NCI-H82 treated with DMSO at 0.1 percent for 48 hours (cell line): ENCODE measurements around the gene COMMD7.

ENCODE experiments used
- DNase-seq: peaks from one replicate; lab custom pipeline; 2025; ENCODE audit not compliant: unreplicated experiment; lab: John Stamatoyannopoulos, UW

COMMD7 gene

GRCh38 chr20:32743237-32744112, at the start of gene COMMD7:
TSS of gene COMMD7 (minus strand) at chr20:32743467. CDS start at chr20:32743391, 76 bp downstream.
- DNase-seq, result no peak

- DNase-seq, result no peak
Observed at GRCh38 chr20:32792731-32793458, 49.6 kb upstream of the COMMD7 start.

- peak; percentile 23 for DNase-seq
Observed at GRCh38 chr20:32792316-32792715, 49.0 kb upstream of the COMMD7 start.

GRCh38 chr20:32790751-32791057, 47.4 kb upstream of the COMMD7 start:
- no peak for DNase-seq

- no peak for DNase-seq
Observed at GRCh38 chr20:32789896-32790750, 46.9 kb upstream of the COMMD7 start.

- DNase-seq, result no peak
Observed at GRCh38 chr20:32787168-32787567, 43.9 kb upstream of the COMMD7 start.

GRCh38 chr20:32786059-32786760, 42.9 kb upstream of the COMMD7 start:
- DNase-seq, result no peak

GRCh38 chr20:32784369-32785080, 41.3 kb upstream of the COMMD7 start:
- DNase-seq, result no peak

GRCh38 chr20:32780749-32781655, 37.7 kb upstream of the COMMD7 start:
- DNase-seq, result no peak

- no peak for DNase-seq
Observed at GRCh38 chr20:32780278-32780677, 37.0 kb upstream of the COMMD7 start.

- no peak for DNase-seq
Observed at GRCh38 chr20:32779500-32780211, 36.4 kb upstream of the COMMD7 start.

- no peak for DNase-seq
Observed at GRCh38 chr20:32777177-32777956, 34.1 kb upstream of the COMMD7 start.

- no peak for DNase-seq
Observed at GRCh38 chr20:32775336-32775991, 32.2 kb upstream of the COMMD7 start.

GRCh38 chr20:32773855-32774254, 30.6 kb upstream of the COMMD7 start:
- no peak for DNase-seq

- DNase-seq, result no peak
Observed at GRCh38 chr20:32773223-32773622, 30.0 kb upstream of the COMMD7 start.

GRCh38 chr20:32772046-32772445, 28.8 kb upstream of the COMMD7 start:
- no peak for DNase-seq
